GM19043 (cell line): ENCODE results near the gene FAM156A.
"Not testable (repeated sequence)": the region's sequence is repeated elsewhere in the genome, so short reads cannot be mapped to it uniquely, and the experiment has no call there.

Experiments
- ATAC-seq: cut with Tn5 transposase; IDR thresholded peaks from one replicate; pipeline ENCODE4 v1.9.1; 2021; ENCODE audit warnings: low read depth; ENCODE audit not compliant: unreplicated experiment

FAM156A gene

DNA sequence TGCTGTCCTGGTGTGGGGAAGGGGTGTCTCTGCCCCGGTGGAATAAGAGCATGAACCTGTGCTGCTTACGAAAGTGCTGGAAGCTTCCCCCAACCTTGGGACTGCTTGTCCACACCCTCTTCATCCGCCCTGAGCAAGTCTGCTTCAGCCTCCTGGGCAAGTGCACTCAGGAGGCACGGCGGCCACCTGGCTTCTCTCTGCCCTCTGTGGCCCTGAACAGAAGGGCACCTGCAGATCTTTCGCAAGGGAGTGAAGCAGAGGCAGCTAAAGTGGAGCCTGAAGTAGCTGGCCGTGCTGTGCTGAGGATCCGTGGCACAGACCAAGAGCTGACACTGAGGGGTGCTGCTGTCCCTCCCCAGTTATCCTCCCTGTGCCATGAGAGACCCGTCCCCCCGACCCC, 9.6 kb upstream of the FAM156A start:
- ATAC-seq = not testable (repeated sequence)

DNA sequence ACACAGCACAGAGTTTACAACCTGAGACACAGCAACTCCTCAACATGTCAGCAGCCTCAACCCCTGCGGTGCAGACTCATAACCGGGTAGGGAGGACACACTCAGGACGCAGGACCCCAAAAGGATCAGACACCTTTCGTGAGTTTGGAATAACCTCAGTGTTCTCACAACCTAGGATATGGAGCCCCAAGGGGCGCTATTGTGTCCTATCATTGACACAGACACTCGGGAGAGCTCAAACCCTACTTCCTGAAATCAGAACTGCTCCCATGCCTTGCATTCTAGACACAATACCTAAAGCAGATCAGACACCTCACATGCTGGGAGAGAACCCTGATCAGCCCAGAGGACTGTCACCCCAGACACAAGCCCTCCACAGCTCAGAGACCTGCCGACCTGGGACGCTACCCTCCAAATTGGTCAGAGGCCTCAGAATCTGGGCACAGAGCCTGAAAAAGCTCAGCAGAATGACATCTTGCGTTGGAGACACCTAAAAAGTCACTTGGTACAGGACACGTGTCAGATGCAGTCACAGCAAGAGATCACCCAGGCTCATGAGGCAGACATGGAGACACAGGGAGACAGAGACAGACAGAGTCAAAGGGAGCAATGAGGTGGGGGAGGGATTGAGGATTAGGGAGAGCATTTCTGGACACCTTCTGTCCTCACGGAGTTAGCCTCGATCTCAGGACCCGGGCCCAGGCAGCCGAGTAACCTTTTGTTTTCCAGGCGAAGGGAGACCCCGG, 8.8 kb upstream of the FAM156A start:
- ATAC-seq = not testable (repeated sequence)

DNA sequence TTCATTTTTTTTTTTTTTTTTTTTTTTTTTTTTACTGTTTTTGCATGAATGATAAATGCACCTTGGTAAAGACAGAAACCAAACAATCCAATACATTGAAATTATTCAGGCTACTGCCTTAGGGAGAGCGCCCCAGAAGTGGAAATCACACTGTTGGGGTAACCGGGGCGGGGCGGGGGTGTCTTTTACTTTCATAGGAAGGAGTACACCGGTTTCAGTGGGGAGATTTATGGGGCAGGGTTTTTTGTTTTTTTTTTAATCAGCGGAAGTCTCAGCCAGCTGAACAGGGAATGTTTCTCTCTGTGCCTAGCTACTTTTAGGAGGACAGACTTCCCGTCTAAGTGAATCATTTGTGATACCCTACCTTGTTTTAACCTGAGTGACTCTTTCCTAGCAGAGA, 643 bp upstream of the FAM156A start:
- ATAC-seq = not testable (repeated sequence)

DNA sequence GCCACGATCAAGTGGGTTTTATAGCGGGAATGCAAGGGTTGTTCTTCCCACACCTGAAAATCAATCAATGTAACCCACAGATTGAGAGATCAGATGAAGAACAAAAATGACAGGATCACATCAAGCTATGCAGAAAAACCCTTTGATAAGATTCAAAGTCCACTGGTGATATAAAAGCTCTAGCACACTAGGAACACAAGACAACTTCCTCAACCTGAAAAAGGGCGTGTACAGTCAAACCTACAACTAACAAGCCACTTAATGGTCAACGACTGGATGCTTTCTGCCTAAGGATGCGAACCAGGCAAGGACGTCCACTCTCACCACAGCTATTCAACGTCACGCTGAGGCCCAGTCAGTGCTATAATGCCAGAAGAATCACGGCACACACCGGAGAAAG, 8.4 kb downstream of the FAM156A start:
- ATAC-seq = not testable (repeated sequence)

DNA sequence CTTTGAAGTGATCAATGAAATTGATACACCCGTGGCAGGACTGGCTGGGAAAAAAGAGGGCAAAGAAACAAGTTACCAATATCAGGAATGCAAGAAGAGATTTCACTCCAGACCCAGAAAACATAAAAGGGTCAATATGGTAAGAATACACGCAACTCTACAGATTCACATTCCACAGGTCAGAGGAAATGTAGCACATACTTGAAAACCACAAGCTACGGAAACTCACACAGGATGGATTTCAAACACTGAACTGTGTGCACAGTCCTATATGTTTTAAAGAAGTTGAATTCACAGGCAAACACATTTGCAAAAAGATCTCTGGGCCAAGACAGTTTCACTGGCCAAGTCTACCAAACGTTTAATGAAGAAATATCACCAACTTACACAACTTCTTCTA, 9.0 kb downstream of the FAM156A start:
- ATAC-seq = not testable (repeated sequence)

DNA sequence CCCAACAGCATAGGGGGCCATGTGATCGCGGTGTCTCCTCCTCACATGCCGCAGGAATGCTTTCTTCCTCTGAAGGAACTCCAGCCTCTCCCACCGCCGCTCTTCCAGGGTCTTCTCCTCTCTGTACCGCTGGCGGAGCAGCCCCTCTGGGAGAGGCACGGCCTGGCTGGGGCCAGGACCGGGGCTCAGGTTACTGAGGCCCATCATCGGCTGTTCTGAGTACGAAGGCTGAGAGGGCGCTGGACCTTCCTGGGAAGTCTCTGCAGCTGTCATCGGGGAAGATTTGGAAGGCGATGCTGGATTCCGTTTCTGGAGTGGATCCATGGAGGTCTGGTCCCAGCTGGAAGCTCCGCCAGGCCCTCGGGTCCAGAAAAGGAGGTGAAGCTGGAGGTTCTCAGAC, 10.1 kb downstream of the FAM156A start:
- ATAC-seq = not testable (repeated sequence)

DNA sequence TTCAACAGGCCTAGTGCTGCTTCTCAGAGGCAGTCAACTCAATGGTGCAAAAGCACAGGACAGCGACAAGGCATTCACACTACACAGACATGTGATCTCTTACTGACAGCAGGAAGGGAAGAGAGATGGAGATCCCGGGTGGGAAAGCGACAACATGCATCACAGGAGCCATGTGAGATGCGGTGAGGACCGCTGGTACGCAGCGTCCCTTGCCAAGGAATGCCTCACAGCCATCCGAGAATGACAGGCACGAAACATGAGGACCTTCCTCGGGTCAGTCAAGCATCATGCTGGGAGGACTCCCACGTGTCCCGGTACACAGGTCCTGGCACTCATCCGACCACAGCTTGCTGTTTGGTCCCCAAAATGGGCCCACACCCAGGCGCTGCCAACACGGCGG, 10.8 kb downstream of the FAM156A start:
- not testable (repeated sequence) for ATAC-seq

DNA sequence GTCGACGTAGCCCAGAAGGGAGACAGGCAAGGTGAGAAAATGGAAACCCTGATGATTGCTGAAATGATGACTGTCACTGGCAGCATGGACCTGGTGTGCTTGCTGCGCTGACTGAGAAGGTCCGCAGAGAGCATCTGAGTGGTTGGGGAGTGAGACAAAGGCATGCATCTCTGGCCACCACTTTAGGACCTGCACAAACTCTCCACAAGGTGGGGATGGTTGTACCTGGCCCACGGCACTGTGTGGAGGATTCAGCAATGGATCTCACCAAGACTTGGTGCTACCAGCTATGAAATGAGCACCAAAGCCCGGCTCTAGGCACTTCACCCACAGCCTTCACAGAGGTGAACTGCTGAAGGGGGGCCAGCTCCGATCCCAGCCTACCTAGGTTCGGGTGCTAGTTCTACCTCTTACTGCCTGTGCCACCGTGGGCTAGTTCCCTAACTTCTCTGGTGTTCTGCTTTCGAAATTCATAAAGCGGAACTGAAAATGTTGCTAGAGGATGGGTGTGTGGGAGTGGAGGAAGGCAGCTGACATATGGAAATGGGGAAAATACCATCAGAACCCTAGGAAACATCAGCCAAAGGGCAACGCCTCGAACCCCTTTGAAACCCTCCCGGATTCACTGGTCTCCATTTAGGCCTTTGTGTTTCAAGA, 12.4 kb downstream of the FAM156A start:
- not testable (repeated sequence) for ATAC-seq

DNA sequence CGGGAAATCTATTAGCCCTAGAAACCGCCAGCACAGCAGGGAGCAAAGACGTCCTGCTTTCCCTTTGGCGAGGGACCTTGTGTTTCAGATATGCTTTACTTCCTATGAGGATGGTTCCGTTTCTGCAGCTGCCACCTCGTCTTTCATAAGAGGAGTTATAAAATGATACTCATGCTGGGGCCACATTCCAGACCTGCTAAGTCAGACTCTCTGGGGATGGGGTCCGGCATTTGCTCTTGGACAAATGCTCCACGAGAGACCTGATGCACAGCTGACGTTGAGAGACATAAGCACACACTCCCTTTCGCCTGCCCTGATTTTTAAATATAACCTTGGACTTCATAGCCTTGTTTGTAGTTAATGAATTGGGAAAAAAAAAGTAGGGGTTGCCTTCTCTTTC, 16.6 kb downstream of the FAM156A start:
- not testable (repeated sequence) for ATAC-seq

DNA sequence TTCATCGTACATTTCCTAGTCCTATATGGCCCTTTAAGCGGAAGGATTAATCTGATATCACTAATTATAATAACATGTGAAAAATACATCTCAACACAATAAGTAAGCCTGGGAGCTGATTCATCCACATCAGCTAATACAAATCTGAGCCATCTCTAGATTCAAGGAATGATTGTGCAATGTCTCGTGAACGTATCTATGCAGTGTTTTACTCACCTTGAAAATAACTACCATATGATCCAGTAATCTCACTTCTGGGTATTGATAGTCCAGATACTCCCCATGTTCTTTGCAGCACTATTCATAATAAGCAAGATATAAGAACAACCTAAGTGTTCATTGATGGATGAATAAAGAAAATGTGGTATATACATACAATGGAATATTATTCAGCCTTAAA, 17.6 kb downstream of the FAM156A start:
- not testable (repeated sequence) for ATAC-seq

DNA sequence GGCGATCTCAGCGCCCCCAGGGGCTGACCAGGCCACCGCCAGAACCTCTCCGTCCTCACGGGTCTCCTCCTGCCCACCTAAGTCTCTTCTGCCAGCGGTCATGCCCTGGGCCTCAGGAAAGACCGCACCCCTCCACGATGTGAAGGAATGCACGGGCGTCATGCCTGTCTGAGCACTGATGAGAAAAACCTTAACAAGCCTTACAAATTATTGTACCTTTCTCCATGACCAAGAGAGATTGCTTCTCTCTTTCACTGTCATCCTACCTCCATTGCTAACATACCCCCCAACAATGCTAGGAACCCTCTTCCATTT, 22.9 kb downstream of the FAM156A start:
- ATAC-seq = not testable (repeated sequence)

DNA sequence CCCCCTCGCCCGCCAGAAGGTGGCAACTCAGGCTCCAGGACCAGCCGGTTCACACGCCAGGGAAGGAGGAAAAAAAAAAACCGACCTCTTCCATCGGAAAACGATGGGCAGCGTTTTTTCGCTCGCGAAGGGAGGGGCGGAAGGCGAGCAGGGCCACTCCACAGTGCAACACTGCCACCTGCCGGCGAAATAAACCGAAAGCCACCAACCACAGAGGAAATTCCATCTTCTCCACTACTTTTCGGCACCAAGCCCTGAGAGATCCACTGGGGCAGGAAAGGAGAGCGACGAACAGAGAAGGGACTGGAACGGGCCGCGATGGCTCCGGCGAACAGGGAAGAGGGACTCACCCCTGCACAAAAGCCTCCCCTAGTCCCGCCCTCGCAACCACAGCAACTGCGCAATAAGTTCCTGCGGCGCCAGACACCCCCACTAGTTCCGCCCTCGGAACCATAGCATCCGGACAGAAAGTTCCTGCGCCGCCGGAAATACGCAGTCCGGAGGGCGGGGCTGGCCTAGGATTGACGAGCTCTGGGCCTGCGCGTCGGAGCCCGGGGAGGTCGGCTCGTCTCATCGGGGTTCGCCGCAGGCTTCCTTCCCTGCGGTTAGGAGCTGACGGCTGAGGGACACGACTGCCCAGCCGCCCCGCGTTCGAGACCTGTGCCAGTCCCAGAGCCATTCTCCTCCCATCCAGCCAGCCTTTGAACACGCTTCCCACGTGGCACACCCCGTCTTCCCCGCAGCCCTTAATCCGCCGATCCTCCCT, 23.4 kb downstream of the FAM156A start:
- peak; percentile 88 for ATAC-seq

DNA sequence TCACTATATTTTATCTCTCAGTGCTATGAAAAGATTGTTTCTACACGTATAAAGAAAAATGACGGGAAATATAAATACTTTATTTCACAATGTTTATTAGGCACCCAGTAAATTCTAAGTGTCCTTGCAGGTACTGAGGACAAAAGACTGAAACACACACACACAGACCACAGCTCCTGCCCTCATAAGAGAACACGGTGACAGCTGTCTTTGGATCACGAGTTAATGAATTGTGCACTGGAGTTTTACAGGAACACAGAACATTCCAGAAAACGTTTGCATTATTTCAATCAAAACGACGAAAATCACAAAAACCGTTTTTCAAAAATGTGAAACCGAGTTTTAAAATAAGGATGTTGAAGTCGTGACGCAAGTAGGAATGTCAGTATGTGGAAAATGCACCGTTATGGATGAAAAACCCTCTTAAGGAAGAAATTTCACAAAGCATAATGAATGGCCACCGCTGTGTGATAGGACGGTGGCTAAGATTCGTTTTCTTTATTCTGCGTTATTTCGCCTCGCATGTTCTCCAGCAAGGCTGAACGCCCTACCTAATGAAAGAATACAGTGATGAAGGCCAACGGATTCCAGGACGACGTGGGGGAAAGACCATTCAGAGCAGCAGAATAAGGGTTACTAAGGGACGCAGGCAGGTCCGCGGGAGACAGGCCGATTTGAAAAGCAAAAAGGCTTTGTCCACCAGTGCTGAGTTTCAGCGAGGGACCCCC, 24.2 kb downstream of the FAM156A start:
- ATAC-seq = no peak

DNA sequence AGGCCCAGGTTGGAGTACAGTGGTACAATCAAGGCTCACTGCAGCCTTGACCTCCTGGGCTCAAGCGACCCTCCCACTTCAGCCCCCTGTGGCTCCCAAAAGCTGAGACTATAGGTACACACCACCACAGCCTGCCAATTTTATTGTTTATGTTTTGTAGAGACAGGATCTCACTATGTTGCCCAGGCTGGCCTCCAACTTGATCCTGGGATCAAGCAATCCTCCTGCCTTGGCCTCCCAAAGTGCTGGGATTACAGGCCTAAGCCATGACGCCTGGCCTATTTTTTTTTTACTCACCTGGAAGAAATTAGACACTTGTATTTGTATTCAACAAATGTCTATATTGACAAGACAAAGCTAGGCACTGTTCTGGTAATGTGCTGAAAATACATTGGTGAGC, 25.1 kb downstream of the FAM156A start:
- ATAC-seq = no peak

DNA sequence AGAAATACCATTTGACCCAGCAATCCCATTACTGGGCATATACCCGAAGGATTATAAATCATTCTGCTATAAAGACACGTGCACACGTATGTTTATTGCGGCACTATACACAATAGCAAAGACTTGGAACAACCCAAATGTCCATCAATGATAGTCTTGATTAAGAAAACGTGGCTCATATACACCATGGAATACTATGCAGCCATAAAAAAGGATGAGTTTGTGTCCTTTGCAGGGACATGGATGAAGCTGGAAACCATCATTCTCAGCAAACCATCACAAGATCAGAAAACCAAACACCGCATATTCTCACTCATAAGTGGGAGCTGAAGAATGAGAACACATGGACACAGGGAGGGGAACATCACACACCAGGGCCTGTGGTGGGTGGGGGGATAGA, 28.1 kb downstream of the FAM156A start:
- not testable (repeated sequence) for ATAC-seq

DNA sequence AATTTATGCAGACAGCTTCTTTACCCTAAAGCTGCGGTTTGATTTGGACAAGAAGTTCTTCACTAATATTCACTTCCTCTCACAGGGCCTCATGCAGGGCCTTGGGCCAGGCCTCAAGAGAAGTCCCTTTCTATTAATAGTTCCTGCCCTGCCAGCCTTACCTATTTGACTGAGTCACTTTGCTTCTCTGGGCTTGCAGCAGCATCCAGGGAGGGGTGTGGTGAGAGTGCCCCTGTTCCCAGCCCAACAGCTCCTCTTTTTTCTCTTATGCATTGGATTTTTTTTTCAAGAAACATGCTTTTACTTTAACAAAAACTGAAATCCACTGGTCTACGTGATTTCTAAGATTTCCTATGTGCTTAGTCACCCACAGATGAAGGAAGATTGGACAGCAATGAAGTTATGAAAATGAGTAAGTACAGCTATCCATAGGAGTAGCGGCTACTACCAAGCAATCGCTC, 34.5 kb downstream of the FAM156A start:
- peak; percentile 51 for ATAC-seq

DNA sequence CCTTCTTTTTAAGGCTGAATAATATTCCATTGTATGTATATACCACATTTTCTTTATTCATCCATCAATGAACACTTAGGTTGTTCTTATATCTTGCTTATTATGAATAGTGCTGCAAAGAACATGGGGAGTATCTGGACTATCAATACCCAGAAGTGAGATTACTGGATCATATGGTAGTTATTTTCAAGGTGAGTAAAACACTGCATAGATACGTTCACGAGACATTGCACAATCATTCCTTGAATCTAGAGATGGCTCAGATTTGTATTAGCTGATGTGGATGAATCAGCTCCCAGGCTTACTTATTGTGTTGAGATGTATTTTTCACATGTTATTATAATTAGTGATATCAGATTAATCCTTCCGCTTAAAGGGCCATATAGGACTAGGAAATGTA, 43.6 kb downstream of the FAM156A start:
- ATAC-seq = not testable (repeated sequence)

DNA sequence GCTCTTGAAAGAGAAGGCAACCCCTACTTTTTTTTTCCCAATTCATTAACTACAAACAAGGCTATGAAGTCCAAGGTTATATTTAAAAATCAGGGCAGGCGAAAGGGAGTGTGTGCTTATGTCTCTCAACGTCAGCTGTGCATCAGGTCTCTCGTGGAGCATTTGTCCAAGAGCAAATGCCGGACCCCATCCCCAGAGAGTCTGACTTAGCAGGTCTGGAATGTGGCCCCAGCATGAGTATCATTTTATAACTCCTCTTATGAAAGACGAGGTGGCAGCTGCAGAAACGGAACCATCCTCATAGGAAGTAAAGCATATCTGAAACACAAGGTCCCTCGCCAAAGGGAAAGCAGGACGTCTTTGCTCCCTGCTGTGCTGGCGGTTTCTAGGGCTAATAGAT, 44.6 kb downstream of the FAM156A start:
- ATAC-seq = not testable (repeated sequence)

DNA sequence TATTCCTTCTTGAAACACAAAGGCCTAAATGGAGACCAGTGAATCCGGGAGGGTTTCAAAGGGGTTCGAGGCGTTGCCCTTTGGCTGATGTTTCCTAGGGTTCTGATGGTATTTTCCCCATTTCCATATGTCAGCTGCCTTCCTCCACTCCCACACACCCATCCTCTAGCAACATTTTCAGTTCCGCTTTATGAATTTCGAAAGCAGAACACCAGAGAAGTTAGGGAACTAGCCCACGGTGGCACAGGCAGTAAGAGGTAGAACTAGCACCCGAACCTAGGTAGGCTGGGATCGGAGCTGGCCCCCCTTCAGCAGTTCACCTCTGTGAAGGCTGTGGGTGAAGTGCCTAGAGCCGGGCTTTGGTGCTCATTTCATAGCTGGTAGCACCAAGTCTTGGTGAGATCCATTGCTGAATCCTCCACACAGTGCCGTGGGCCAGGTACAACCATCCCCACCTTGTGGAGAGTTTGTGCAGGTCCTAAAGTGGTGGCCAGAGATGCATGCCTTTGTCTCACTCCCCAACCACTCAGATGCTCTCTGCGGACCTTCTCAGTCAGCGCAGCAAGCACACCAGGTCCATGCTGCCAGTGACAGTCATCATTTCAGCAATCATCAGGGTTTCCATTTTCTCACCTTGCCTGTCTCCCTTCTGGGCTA, 48.9 kb downstream of the FAM156A start:
- not testable (repeated sequence) for ATAC-seq

DNA sequence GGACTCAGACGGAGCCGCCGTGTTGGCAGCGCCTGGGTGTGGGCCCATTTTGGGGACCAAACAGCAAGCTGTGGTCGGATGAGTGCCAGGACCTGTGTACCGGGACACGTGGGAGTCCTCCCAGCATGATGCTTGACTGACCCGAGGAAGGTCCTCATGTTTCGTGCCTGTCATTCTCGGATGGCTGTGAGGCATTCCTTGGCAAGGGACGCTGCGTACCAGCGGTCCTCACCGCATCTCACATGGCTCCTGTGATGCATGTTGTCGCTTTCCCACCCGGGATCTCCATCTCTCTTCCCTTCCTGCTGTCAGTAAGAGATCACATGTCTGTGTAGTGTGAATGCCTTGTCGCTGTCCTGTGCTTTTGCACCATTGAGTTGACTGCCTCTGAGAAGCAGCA, 50.4 kb downstream of the FAM156A start:
- ATAC-seq = not testable (repeated sequence)
